SK-N-SH treated with all-trans-retinoic acid at 6 μM for 48 hours (cell line): ENCODE measurements around the gene SLC35F3.

Source experiments
- ATAC-seq: fragments of 200-7000 bp; cut with Tn5 transposase; 3 replicates; pipeline ENCODE4 v1.9.1; 2020; ENCODE audit warnings: mild to moderate bottlenecking, moderate library complexity
- ARNTL ChIP-seq: fragments of 450-650 bp; formaldehyde crosslinking; IDR thresholded peaks from 2 replicates; pipeline ENCODE4 v1.5.0; 2020; ENCODE audit warnings: low read depth, mild to moderate bottlenecking, moderate library complexity, borderline replicate concordance
- BACH2 ChIP-seq: fragments of 250-450 bp; sonication (Bioruptor Pico); IDR thresholded peaks from 2 replicates; pipeline ENCODE4 v1.9.0; 2021; ENCODE audit warnings: mild to moderate bottlenecking, borderline replicate concordance
- CSDC2 ChIP-seq: fragments of 250-450 bp; sonication (Bioruptor Pico); IDR thresholded peaks from 2 replicates; pipeline ENCODE4 v1.5.0; 2020; ENCODE audit warnings: mild to moderate bottlenecking, moderate library complexity
- CSRNP3 ChIP-seq: fragments of 250-450 bp; sonication (Bioruptor Pico); IDR thresholded peaks from 2 replicates; pipeline ENCODE4 v1.5.1; 2021; ENCODE audit warnings: mild to moderate bottlenecking, moderate library complexity
- ESRRG ChIP-seq: fragments of 250-450 bp; sonication (Bioruptor Pico); IDR thresholded peaks from 2 replicates; pipeline ENCODE4 v1.6.1; 2021; ENCODE audit warnings: mild to moderate bottlenecking
- GLIS3 ChIP-seq: fragments of 250-450 bp; sonication (Bioruptor Pico); IDR thresholded peaks from 2 replicates; pipeline ENCODE4 v1.5.0; 2020; ENCODE audit warnings: mild to moderate bottlenecking, moderate library complexity
- ISL1 ChIP-seq: fragments of 250-450 bp; sonication (Bioruptor Pico); IDR thresholded peaks from 2 replicates; pipeline ENCODE4 v2.1.2; 2022; ENCODE audit warnings: mild to moderate bottlenecking, moderate library complexity
- OSR1 ChIP-seq: fragments of 250-450 bp; sonication (Bioruptor Pico); IDR thresholded peaks from 2 replicates; pipeline ENCODE4 v1.8.0; 2022; ENCODE audit warnings: moderate library complexity, mild to moderate bottlenecking, inconsistent platforms
- PPARA ChIP-seq: fragments of 250-450 bp; sonication (Bioruptor Pico); IDR thresholded peaks from 2 replicates; pipeline ENCODE4 v1.5.0; 2020; ENCODE audit warnings: mild to moderate bottlenecking, borderline replicate concordance
- RARB ChIP-seq: fragments of 250-450 bp; sonication (Bioruptor Pico); IDR thresholded peaks from 2 replicates; pipeline ENCODE4 v1.8.0; 2021; ENCODE audit warnings: mild to moderate bottlenecking, moderate library complexity
- SNAI2 ChIP-seq: fragments of 250-450 bp; sonication (Bioruptor Pico); IDR thresholded peaks from 2 replicates; pipeline ENCODE4 v1.5.0; 2020; ENCODE audit warnings: mild to moderate bottlenecking, moderate library complexity
- TCF4 ChIP-seq: fragments of 250-450 bp; sonication (Bioruptor Pico); IDR thresholded peaks from 2 replicates; pipeline ENCODE4 v1.8.0; 2021; ENCODE audit warnings: mild to moderate bottlenecking, moderate library complexity, borderline replicate concordance
- TOX ChIP-seq: fragments of 250-450 bp; sonication (Bioruptor Pico); IDR thresholded peaks from 2 replicates; pipeline ENCODE4 v1.8.0; 2021; ENCODE audit warnings: mild to moderate bottlenecking, moderate library complexity, borderline replicate concordance
- ZFP3 ChIP-seq: fragments of 250-450 bp; sonication (Bioruptor Pico); IDR thresholded peaks from 2 replicates; pipeline ENCODE4 v1.5.0; 2020; ENCODE audit warnings: mild to moderate bottlenecking, moderate library complexity
- ZFP30 ChIP-seq: fragments of 450-650 bp; formaldehyde crosslinking; IDR thresholded peaks from 2 replicates; pipeline ENCODE4 v1.5.0; 2022; ENCODE audit warnings: mild to moderate bottlenecking, moderate library complexity
- ZNF565 ChIP-seq: fragments of 450-650 bp; formaldehyde crosslinking; conservative IDR thresholded peaks from 2 replicates; pipeline ENCODE4 v1.5.0; 2020; ENCODE audit warnings: low read depth, mild to moderate bottlenecking, moderate library complexity
- ZNF70 ChIP-seq: fragments of 450-650 bp; formaldehyde crosslinking; IDR thresholded peaks from 2 replicates; pipeline ENCODE4 v1.5.0; 2020; ENCODE audit warnings: mild to moderate bottlenecking, moderate library complexity
- ZNF8 ChIP-seq: fragments of 450-650 bp; formaldehyde crosslinking; IDR thresholded peaks from 2 replicates; pipeline ENCODE4 v1.5.0; 2020; ENCODE audit warnings: mild to moderate bottlenecking, moderate library complexity
- TF ChIP-seq, protein P1 (sequence below): fragments of 250-450 bp; sonication (Bioruptor Pico); IDR thresholded peaks from 2 replicates; pipeline ENCODE4 v1.5.1; 2020; ENCODE audit warnings: low read depth, mild to moderate bottlenecking, moderate library complexity
- TF ChIP-seq, protein P2 (sequence below): fragments of 250-450 bp; sonication (Bioruptor Pico); IDR thresholded peaks from 2 replicates; pipeline ENCODE4 v1.8.0; 2020; ENCODE audit warnings: mild to moderate bottlenecking, moderate library complexity, borderline replicate concordance
- TF ChIP-seq, protein P3 (sequence below): fragments of 250-450 bp; sonication (Bioruptor Pico); IDR thresholded peaks from 2 replicates; pipeline ENCODE4 v1.5.0; 2020; ENCODE audit warnings: mild to moderate bottlenecking, moderate library complexity

The SLC35F3 gene

DNA sequence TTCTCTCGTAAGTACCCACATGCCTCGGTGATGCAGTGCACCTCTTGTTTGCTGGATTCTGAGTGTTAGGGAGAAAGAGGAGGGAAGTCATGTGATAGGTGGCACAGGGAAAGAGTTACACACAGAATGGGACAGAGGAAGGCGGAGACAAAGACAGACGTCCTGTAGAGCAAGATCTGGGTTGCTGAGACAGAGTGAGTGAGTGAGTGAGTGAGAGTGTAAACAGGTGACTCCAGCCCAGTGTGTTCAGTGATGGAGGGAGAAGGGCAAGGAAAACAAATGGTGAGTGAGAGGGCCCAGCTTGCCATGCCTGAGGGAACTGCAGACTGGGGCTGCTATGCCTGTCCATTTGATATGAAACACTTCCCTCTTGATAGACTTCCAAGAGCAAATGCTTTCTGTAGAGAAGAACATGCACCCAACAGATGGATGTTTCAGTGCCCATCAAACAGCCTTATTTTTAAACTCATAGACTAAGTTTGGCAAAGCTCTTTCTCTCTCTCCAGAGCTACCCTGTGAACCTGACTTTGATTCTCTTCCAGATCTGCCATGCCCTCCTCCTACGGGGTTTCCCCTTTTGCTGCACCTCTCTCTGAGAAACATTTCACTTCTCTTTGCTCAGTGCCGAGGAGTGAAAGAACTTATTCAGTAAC, 258.9 kb downstream of the SLC35F3 start:
- TF ChIP-seq PPARA (CRISPR knock-in tag) (no peak), RARB (CRISPR knock-in tag) (no peak), OSR1 (CRISPR knock-in tag) (no peak), SNAI2 (CRISPR knock-in tag) (no peak), TCF4 (CRISPR knock-in tag) (no peak), ZNF565 (CRISPR knock-in tag) (no peak), ZNF8 (CRISPR knock-in tag) (no peak)
- TF ChIP-seq, protein P1, sequence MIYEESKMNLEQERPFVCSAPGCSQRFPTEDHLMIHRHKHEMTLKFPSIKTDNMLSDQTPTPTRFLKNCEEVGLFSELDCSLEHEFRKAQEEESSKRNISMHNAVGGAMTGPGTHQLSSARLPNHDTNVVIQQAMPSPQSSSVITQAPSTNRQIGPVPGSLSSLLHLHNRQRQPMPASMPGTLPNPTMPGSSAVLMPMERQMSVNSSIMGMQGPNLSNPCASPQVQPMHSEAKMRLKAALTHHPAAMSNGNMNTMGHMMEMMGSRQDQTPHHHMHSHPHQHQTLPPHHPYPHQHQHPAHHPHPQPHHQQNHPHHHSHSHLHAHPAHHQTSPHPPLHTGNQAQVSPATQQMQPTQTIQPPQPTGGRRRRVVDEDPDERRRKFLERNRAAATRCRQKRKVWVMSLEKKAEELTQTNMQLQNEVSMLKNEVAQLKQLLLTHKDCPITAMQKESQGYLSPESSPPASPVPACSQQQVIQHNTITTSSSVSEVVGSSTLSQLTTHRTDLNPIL (CRISPR knock-in tag): no peak
- no peak for ATAC-seq

DNA sequence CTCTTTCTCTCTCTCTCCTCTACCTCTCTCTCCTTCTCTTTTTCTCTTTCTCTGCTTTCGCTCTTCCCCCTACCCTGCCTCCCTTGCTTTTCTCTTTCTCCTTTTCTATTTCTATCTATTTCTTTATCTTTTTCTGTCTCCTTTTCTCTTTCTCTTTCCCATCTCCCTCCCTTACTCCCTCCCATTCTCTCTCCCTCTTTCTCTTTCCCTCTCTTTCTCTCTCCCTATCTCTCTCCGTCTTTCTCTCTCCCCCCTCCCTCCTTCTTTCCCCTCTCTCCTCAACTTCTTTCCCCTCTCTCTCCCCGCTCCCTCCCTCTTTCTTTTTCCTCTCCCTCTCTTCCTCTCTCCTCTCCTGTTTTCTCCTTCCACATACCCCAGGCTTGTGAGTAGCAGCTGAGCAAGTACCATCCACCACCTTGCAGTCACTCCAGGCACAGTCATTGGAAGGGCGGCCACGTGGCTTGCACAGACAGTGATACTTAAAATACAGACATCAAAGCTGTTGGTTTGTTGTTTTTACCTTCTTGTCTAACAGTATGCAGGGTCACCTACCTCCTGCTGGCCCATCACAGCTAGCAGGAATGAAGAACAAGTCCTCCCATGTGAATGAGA, 259.7 kb downstream of the SLC35F3 start:
- no peak for TF ChIP-seq SNAI2 (CRISPR knock-in tag)
- no peak for TF ChIP-seq ZFP30 (CRISPR knock-in tag)
- no peak for TF ChIP-seq OSR1 (CRISPR knock-in tag)
- TF ChIP-seq ZFP3 (CRISPR knock-in tag): no peak
- no peak for TF ChIP-seq GLIS3 (CRISPR knock-in tag)
- TF ChIP-seq CSDC2: no peak
- TF ChIP-seq ZNF8 (CRISPR knock-in tag): no peak
- no peak for TF ChIP-seq PPARA (CRISPR knock-in tag)
- TF ChIP-seq BACH2 (CRISPR knock-in tag): no peak
- TF ChIP-seq ISL1: no peak
- TF ChIP-seq TOX (CRISPR knock-in tag): no peak
- no peak for ATAC-seq

- no peak; the same call in 2 of the 3 replicates for ATAC-seq
- TF ChIP-seq ZNF70 (CRISPR knock-in tag) (no peak), PPARA (CRISPR knock-in tag) (no peak), ARNTL (CRISPR knock-in tag) (no peak), CSRNP3 (CRISPR knock-in tag) (no peak), CSDC2 (no peak), TCF4 (CRISPR knock-in tag) (no peak), ISL1 (no peak), ESRRG (CRISPR knock-in tag) (no peak), ZNF8 (CRISPR knock-in tag) (no peak), GLIS3 (CRISPR knock-in tag) (no peak)
- TF ChIP-seq, protein P2, sequence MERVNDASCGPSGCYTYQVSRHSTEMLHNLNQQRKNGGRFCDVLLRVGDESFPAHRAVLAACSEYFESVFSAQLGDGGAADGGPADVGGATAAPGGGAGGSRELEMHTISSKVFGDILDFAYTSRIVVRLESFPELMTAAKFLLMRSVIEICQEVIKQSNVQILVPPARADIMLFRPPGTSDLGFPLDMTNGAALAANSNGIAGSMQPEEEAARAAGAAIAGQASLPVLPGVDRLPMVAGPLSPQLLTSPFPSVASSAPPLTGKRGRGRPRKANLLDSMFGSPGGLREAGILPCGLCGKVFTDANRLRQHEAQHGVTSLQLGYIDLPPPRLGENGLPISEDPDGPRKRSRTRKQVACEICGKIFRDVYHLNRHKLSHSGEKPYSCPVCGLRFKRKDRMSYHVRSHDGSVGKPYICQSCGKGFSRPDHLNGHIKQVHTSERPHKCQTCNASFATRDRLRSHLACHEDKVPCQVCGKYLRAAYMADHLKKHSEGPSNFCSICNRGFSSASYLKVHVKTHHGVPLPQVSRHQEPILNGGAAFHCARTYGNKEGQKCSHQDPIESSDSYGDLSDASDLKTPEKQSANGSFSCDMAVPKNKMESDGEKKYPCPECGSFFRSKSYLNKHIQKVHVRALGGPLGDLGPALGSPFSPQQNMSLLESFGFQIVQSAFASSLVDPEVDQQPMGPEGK (CRISPR knock-in tag): no peak
- TF ChIP-seq, protein P3, sequence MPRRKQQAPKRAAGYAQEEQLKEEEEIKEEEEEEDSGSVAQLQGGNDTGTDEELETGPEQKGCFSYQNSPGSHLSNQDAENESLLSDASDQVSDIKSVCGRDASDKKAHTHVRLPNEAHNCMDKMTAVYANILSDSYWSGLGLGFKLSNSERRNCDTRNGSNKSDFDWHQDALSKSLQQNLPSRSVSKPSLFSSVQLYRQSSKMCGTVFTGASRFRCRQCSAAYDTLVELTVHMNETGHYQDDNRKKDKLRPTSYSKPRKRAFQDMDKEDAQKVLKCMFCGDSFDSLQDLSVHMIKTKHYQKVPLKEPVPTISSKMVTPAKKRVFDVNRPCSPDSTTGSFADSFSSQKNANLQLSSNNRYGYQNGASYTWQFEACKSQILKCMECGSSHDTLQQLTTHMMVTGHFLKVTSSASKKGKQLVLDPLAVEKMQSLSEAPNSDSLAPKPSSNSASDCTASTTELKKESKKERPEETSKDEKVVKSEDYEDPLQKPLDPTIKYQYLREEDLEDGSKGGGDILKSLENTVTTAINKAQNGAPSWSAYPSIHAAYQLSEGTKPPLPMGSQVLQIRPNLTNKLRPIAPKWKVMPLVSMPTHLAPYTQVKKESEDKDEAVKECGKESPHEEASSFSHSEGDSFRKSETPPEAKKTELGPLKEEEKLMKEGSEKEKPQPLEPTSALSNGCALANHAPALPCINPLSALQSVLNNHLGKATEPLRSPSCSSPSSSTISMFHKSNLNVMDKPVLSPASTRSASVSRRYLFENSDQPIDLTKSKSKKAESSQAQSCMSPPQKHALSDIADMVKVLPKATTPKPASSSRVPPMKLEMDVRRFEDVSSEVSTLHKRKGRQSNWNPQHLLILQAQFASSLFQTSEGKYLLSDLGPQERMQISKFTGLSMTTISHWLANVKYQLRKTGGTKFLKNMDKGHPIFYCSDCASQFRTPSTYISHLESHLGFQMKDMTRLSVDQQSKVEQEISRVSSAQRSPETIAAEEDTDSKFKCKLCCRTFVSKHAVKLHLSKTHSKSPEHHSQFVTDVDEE: no peak
Observed at GRCh38 chr1:234168061-234168724, 263.7 kb downstream of the SLC35F3 start.
